Chondrocyte (in vitro differentiated cells): Measurements from ENCODE around the gene RALGPS1. TPM values are rescaled to one million over a fixed set of nuclear protein-coding genes. Genes with fewer than 3 reads are reported as not detected.

Experiments
- DNase-seq: peaks from one replicate; pipeline ENCODE4 v3.0.0; 2021; ENCODE audit warnings: mixed read lengths, low spot score
- H3K27ac Mint-ChIP-seq: one replicate; pipeline ENCODE4 v1.8.0; 2021; ENCODE audit warnings: mild to moderate bottlenecking, moderate library complexity, mixed read lengths; ENCODE audit not compliant: unreplicated experiment
- H3K27me3 Mint-ChIP-seq: 2 replicates; pipeline ENCODE4 v1.8.0; 2021; ENCODE audit warnings: low read depth, mixed read lengths
- H3K36me3 Mint-ChIP-seq: 2 replicates; pipeline ENCODE4 v1.8.0; 2021; ENCODE audit warnings: low read depth, mixed read lengths
- H3K4me1 Mint-ChIP-seq: 2 replicates; pipeline ENCODE4 v1.8.0; 2021; ENCODE audit warnings: low read depth, mild to moderate bottlenecking, mixed read lengths
- H3K4me3 Mint-ChIP-seq: one replicate; pipeline ENCODE4 v1.8.0; 2021; ENCODE audit warnings: mild to moderate bottlenecking, moderate library complexity, mixed read lengths; ENCODE audit not compliant: unreplicated experiment
- H3K9me3 Mint-ChIP-seq: 2 replicates; pipeline ENCODE4 v1.8.0; 2021; ENCODE audit warnings: low read depth, mixed read lengths
- total RNA-seq: library from RNA; stranded (reverse); gene quantifications from 3 replicates; pipeline ENCODE4 v1.2.1, GENCODE V29; 2021
- TF ChIP-seq, protein P1 (sequence below): fragments of 200-600 bp; sonication (generic); IDR thresholded peaks from 2 replicates; pipeline ENCODE4 v1.5.0; 2021; ENCODE audit warnings: antibody characterized with exemption, mild to moderate bottlenecking, moderate library complexity

RALGPS1 gene
- total RNA-seq, 1 donor from 2014 or later, result 8.1 TPM

DNA sequence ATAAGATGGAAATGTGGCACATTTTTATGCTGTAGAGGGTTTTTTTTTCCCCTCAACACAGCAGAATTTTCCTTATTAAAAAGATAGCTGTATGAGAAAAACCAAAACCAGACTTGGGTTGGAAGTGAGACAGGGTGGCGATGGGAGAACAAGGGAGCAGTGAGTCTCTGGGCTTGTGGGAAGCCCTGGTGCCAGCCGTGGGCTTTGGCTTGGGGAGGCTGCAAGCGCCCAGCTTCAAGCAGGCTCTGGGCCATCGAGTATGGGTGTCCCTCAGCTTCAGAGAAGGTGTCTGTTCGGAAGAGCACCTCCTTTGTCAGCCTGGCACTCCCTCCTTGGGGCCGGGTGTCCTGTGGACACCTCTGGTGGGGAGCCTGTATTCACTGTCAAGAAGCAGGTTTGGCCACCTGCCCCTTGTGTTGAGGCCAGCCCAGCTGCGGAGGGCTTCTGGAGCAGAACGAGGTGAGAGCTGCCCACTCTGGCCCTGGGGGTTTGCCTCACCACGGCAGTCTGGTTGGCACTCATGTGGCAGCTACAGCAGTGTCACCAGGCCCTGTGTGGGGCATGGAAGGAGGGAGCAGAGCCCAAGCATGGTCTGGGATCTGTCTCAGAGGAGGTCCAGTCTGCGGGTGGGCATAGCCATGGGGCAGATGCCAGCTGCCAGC, 245.5 kb downstream of the RALGPS1 start:
- DNase-seq, result no peak
- Mint-ChIP-seq H3K4me3 (no peak overlapping the region), H3K36me3 (no peaks in the 10 kb centered on the region), H3K9me3 (no peaks in the 10 kb centered on the region), H3K27ac (peak overlapping the region; percentile 30), H3K4me1 (peaks cover 45% of the 10 kb centered on the region), H3K27me3 (no peaks in the 10 kb centered on the region)
- TF ChIP-seq, protein P1, sequence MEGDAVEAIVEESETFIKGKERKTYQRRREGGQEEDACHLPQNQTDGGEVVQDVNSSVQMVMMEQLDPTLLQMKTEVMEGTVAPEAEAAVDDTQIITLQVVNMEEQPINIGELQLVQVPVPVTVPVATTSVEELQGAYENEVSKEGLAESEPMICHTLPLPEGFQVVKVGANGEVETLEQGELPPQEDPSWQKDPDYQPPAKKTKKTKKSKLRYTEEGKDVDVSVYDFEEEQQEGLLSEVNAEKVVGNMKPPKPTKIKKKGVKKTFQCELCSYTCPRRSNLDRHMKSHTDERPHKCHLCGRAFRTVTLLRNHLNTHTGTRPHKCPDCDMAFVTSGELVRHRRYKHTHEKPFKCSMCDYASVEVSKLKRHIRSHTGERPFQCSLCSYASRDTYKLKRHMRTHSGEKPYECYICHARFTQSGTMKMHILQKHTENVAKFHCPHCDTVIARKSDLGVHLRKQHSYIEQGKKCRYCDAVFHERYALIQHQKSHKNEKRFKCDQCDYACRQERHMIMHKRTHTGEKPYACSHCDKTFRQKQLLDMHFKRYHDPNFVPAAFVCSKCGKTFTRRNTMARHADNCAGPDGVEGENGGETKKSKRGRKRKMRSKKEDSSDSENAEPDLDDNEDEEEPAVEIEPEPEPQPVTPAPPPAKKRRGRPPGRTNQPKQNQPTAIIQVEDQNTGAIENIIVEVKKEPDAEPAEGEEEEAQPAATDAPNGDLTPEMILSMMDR, result no peak

DNA sequence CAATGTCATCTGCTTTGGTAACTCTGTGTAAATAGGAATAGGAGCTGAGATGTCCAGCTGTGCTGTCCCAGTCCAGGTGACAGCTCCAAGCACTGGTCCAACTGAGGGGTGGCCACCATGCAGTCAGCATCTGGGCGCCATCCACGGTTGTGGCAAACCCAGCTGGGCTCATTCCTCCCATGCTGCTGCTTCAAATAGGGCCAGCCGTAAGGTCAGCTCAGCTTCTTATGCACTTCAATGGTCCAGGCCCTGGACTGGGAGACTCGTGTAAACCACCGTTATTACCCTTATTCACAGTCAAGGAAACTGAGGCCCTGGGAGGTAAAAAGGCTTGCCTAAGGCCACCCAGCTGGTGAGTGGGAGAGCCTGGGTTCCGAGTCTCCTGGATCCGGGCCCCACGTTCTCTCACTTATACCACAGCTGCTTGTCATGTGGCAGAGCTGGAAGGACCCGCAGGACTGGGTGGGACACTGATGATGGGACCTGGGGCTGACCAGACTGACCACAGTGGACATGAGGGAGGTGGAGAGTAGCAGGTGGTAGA, 246.6 kb downstream of the RALGPS1 start:
- no peak overlapping the region for H3K4me3 Mint-ChIP-seq
- H3K36me3 Mint-ChIP-seq, result no peaks in the 10 kb centered on the region
- H3K27me3 Mint-ChIP-seq, result no peaks in the 10 kb centered on the region
- TF ChIP-seq, protein P1, result no peak
- no peaks in the 10 kb centered on the region for H3K9me3 Mint-ChIP-seq
- H3K4me1 Mint-ChIP-seq, result peaks cover 48% of the 10 kb centered on the region
- DNase-seq, result no peak
- H3K27ac Mint-ChIP-seq, result no peak overlapping the region

GRCh38 chr9:127162046-127162863, 247.7 kb downstream of the RALGPS1 start:
- TF ChIP-seq, protein P1, result no peak
- H3K27me3 Mint-ChIP-seq, result no peaks in the 10 kb centered on the region
- H3K9me3 Mint-ChIP-seq, result no peaks in the 10 kb centered on the region
- DNase-seq, result no peak
- no peaks in the 10 kb centered on the region for H3K36me3 Mint-ChIP-seq
- H3K27ac Mint-ChIP-seq, result peak overlapping the region; percentile 4
- H3K4me1 Mint-ChIP-seq, result peaks cover 48% of the 10 kb centered on the region
- H3K4me3 Mint-ChIP-seq, result no peak overlapping the region

GRCh38 chr9:127162864-127163365, 248.3 kb downstream of the RALGPS1 start:
- Mint-ChIP-seq H3K4me1 (peaks cover 48% of the 10 kb centered on the region), H3K36me3 (no peaks in the 10 kb centered on the region), H3K9me3 (no peaks in the 10 kb centered on the region), H3K27ac (peak overlapping the region; percentile 72), H3K4me3 (no peak overlapping the region), H3K27me3 (no peaks in the 10 kb centered on the region)
- DNase-seq, result no peak
- TF ChIP-seq, protein P1, result no peak

- Mint-ChIP-seq H3K27me3 (no peaks in the 10 kb centered on the region), H3K9me3 (no peaks in the 10 kb centered on the region), H3K27ac (peak overlapping the region; percentile 72), H3K4me3 (no peak overlapping the region), H3K36me3 (no peaks in the 10 kb centered on the region), H3K4me1 (peaks cover 48% of the 10 kb centered on the region)
- no peak for DNase-seq
- TF ChIP-seq, protein P1, result no peak
Observed at GRCh38 chr9:127163409-127163808, 248.8 kb downstream of the RALGPS1 start.
